HepG2 (cell line): ENCODE data around the gene PTGR3. TPM values are rescaled to one million over a fixed set of nuclear protein-coding genes. Genes with fewer than 3 reads are reported as not detected.

Source experiments
- ATAC-seq: fragments of 200-7000 bp; cut with Tn5 transposase; 3 replicates; pipeline ENCODE4 v1.9.1; 2020; ENCODE audit warnings: mild to moderate bottlenecking, moderate library complexity
- BruUV-seq: library from RNA; stranded (reverse); fragments of 400-500 nt; replicated peaks from 2 replicates; lab custom pipeline; 2021; lab: Mats Ljungman, UMichigan
- CTCF ChIA-PET: fragments of 300-600 bp; formaldehyde crosslinking; extraction: SDS; loops from one replicate; lab custom pipeline; 2021; ENCODE audit warnings: low total read pairs, inconsistent platforms, low intra/inter-chr PET ratio; lab: Yijun Ruan, JAX
- POLR2A ChIA-PET: fragments of 350-600 bp; sonication (Branson Sonifier 250); formaldehyde crosslinking; loops from one replicate; lab custom pipeline; 2020; ENCODE audit warnings: antibody characterized with exemption, inconsistent platforms; lab: Yijun Ruan, JAX
- DNase-seq: peaks from one replicate; pipeline ENCODE4 v3.0.0-alpha.2; 2015; ENCODE audit warnings: low spot score
- FAIRE-seq: peaks from 3 replicates; lab custom pipeline; 2011; peaks lifted over from hg19 to GRCh38; lab: Jason Lieb, UNC
- H2AFZ ChIP-seq: one replicate; pipeline ENCODE4 v1.6.1; 2011; ENCODE audit warnings: low read length, inconsistent platforms
- H3K27ac ChIP-seq: fragments of 300-600 bp; 3 replicates; pipeline ENCODE4 v1.8.0; 2011; ENCODE audit warnings: mixed run types, mild to moderate bottlenecking, mixed read lengths, low read length, inconsistent platforms; ENCODE audit not compliant: insufficient read depth; ENCODE audit errors: extremely low read length
- H3K27me3 ChIP-seq, 2 experiments: fragments of 200-600 bp in 1 of 2; 2 replicates in 1 of 2; 3 replicates in 1 of 2; pipeline versions ENCODE4 v1.6.0 to v1.8.0; 2011; ENCODE audit warnings: low read length in 2 of 2, mild to moderate bottlenecking in 2 of 2, moderate library complexity in 2 of 2, inconsistent platforms in 1 of 2; ENCODE audit not compliant: insufficient read depth in 2 of 2, control insufficient read depth in 1 of 2
- H3K36me3 ChIP-seq, 2 experiments: fragments of 200-600 bp in 1 of 2; replicated peaks in 1 of 2; 2 replicates in 1 of 2; 3 replicates in 1 of 2; pipeline versions ENCODE4 v1.5.1 to v1.8.0; 2011; ENCODE audit warnings: low read length in 2 of 2, inconsistent platforms in 1 of 2; ENCODE audit not compliant: insufficient read depth in 2 of 2, control insufficient read depth in 1 of 2
- H3K4me1 ChIP-seq: 2 replicates; pipeline ENCODE4 v1.5.1; 2012; ENCODE audit warnings: low read length, inconsistent platforms; ENCODE audit not compliant: insufficient read depth
- H3K4me2 ChIP-seq: 2 replicates; pipeline ENCODE4 v1.6.0; 2011; ENCODE audit warnings: low read depth, low read length, inconsistent platforms
- H3K4me3 ChIP-seq, 3 experiments: fragments of 200-600 bp in 1 of 3; sonication (generic), shearing (Covaris generic) in 1 of 3; replicated peaks in 1 of 3; 2 replicates each; pipeline ENCODE4 v1.5.1; 2011 to 2016; ENCODE audit warnings: low read length in 3 of 3, inconsistent platforms in 2 of 3, low read depth in 2 of 3, mild to moderate bottlenecking in 2 of 3, control low read depth in 1 of 3, mixed read lengths in 1 of 3; ENCODE audit not compliant: insufficient read depth in 1 of 3
- H3K79me2 ChIP-seq: one replicate; pipeline ENCODE4 v1.6.1; 2011; ENCODE audit warnings: low read length, inconsistent platforms; ENCODE audit not compliant: insufficient read depth
- H3K9ac ChIP-seq: 2 replicates; pipeline ENCODE4 v1.6.0; 2011; ENCODE audit warnings: mild to moderate bottlenecking, low read depth, low read length, inconsistent platforms; ENCODE audit not compliant: insufficient read depth
- H3K9me3 ChIP-seq: 2 replicates; pipeline ENCODE4 v1.5.1; 2012; ENCODE audit warnings: mild to moderate bottlenecking, low read length
- H4K20me1 ChIP-seq: 2 replicates; pipeline ENCODE4 v1.6.0; 2011; ENCODE audit warnings: inconsistent platforms, mild to moderate bottlenecking, low read length, moderate library complexity; ENCODE audit not compliant: insufficient read depth
- FOXJ3 ChIP-seq: sonication (generic); formaldehyde crosslinking; IDR thresholded peaks from 2 replicates; pipeline ENCODE4 v1.4.0; 2020; ENCODE audit warnings: missing genetic modification reagents, mild to moderate bottlenecking, borderline replicate concordance
- NRL ChIP-seq: sonication (generic); formaldehyde crosslinking; IDR thresholded peaks from 2 replicates; pipeline ENCODE4 v1.5.0; 2020; ENCODE audit warnings: missing genetic modification reagents, mild to moderate bottlenecking, moderate library complexity, borderline replicate concordance
- PAXIP1 ChIP-seq: sonication (generic); formaldehyde crosslinking; conservative IDR thresholded peaks from 2 replicates; pipeline ENCODE4 v1.4.0; 2020; ENCODE audit warnings: mild to moderate bottlenecking, missing genetic modification reagents, moderate library complexity
- POGZ ChIP-seq: sonication (generic); formaldehyde crosslinking; IDR thresholded peaks from 2 replicates; pipeline ENCODE4 v1.4.0; 2020; ENCODE audit warnings: mild to moderate bottlenecking, missing genetic modification reagents
- RFX5 ChIP-seq: IDR thresholded peaks from 2 replicates; pipeline ENCODE4 v1.6.1; 2011; ENCODE audit warnings: low read depth, low read length, improper control_type of control experiment
- SATB2 ChIP-seq: sonication (generic); formaldehyde crosslinking; IDR thresholded peaks from 2 replicates; pipeline ENCODE4 v1.5.0; 2020; ENCODE audit warnings: missing genetic modification reagents
- SMARCC2 ChIP-seq: fragments of 450-650 bp; IDR thresholded peaks from 2 replicates; pipeline ENCODE4 v1.6.1; 2017; ENCODE audit warnings: antibody characterized with exemption, mild to moderate bottlenecking
- TEAD2 ChIP-seq: sonication (generic); formaldehyde crosslinking; IDR thresholded peaks from 2 replicates; pipeline ENCODE4 v1.9.0; 2021; ENCODE audit warnings: missing genetic modification reagents
- ZBTB42 ChIP-seq: sonication (generic); formaldehyde crosslinking; IDR thresholded peaks from 2 replicates; pipeline ENCODE4 v1.5.0; 2020; ENCODE audit warnings: mild to moderate bottlenecking, missing genetic modification reagents
- ZFAT ChIP-seq: sonication (generic); formaldehyde crosslinking; conservative IDR thresholded peaks from 2 replicates; pipeline ENCODE4 v1.8.1; 2023; ENCODE audit warnings: missing genetic modification reagents, inconsistent platforms
- ZNF619 ChIP-seq: sonication (generic); formaldehyde crosslinking; IDR thresholded peaks from 2 replicates; pipeline ENCODE4 v1.4.0; 2020; ENCODE audit warnings: mild to moderate bottlenecking, missing genetic modification reagents
- ZNF740 ChIP-seq: sonication (generic); formaldehyde crosslinking; IDR thresholded peaks from 2 replicates; pipeline ENCODE4 v1.4.0; 2020; ENCODE audit warnings: missing genetic modification reagents
- ZNF761 ChIP-seq: sonication (generic); formaldehyde crosslinking; conservative IDR thresholded peaks from 2 replicates; pipeline ENCODE4 v1.4.0; 2020; ENCODE audit warnings: mild to moderate bottlenecking, missing genetic modification reagents
- ZNF772 ChIP-seq: sonication (generic); formaldehyde crosslinking; IDR thresholded peaks from 2 replicates; pipeline ENCODE4 v1.5.0; 2020; ENCODE audit warnings: mild to moderate bottlenecking, missing genetic modification reagents
- ZNF878 ChIP-seq: sonication (generic); formaldehyde crosslinking; IDR thresholded peaks from 2 replicates; pipeline ENCODE4 v1.8.1; 2023; ENCODE audit warnings: mild to moderate bottlenecking, missing genetic modification reagents, moderate library complexity
- WGBS: methylation state at CpG from one replicate; pipeline ENCODE4 v1.1.6; 2017; ENCODE audit warnings: low lambda C conversion rate; 5-methylcytosine and 5-hydroxymethylcytosine counted together
- in situ Hi-C: cut with HindIII; loops from 2 replicates; pipeline ENCODE4 v1.10.0; 2017; ENCODE audit warnings: low pct_unique_long_range_greater_than_20kb; ENCODE audit not compliant: extremely low pct_ligation_motif_present
- intact Hi-C: fragments of 100-400 bp; cut with micrococcal nuclease; formaldehyde crosslinking; loops from one replicate; pipeline ENCODE4 v1.10.0; 2022; ENCODE audit not compliant: unreplicated experiment
- polyA plus RNA-seq, 8 experiments: library from polyadenylated mRNA; depleted of rRNA in 3 of 8; stranded (reverse) in 7 of 8; unstranded in 1 of 8; fragments of >200 nt; fragmentation: Illumina TruSeq in 4 of 8; extraction: Trizol in 4 of 8; gene quantifications; 2 replicates each; pipeline versions ENCODE4 v1.2.1 to v1.2.3, GENCODE V29; 2011 to 2016; ENCODE audit warnings: low read depth in 4 of 8, missing spikeins in 1 of 8, mixed read lengths in 1 of 8; ENCODE audit not compliant: insufficient read depth in 1 of 8
- total RNA-seq, 5 experiments: library from RNA; depleted of rRNA; stranded (reverse); fragments of >200 nt; fragmentation: Illumina TruSeq; extraction: Trizol; gene quantifications; 2 replicates each; pipeline ENCODE4 v1.2.3, GENCODE V29; 2016; ENCODE audit warnings: low read depth in 1 of 5

The PTGR3 gene
- total and polyA plus RNA-seq, 2 of the 13 experiments (the other 11 are each of a cell fraction or from before 2014, with no cell fraction given): 11.5 to 25.3 TPM

GRCh38 chr18:75211626-75211952, 2.6 kb upstream of the PTGR3 start:
- in situ Hi-C loops (loop anchor here (25.0 kb wide), 1 partner anchor 924 kb away; the partner anchor contains the start of gene CYB5A), intact Hi-C loops (loop anchor here (5.0 kb wide), 2 partner anchors 81 to 614 kb away; partner anchors contain the start of gene ZNF407)
- CTCF ChIA-PET: no interaction called here
- Histone ChIP-seq H3K9ac (peak overlapping the region; percentile 72), H3K4me3 (peak overlapping the region; percentile 65 to 95 (median 80)), H4K20me1 (peaks cover 11% of the 10 kb centered on the region; the same call in 1 of the 2 replicates), H2AFZ (no peak overlapping the region), H3K27me3 (no peaks in the 10 kb centered on the region; a peak in 2 of 5 replicates), H3K36me3 (no peaks in the 10 kb centered on the region), H3K4me1 (peaks cover 49% of the 10 kb centered on the region)
- FAIRE-seq: no peak
- ATAC-seq: no peak
- TF ChIP-seq ZNF619 (CRISPR knock-in tag) (no peak), SATB2 (CRISPR knock-in tag) (no peak), ZNF740 (CRISPR knock-in tag) (no peak), POGZ (CRISPR knock-in tag) (no peak), TEAD2 (CRISPR knock-in tag) (no peak), RFX5 (no peak), ZNF878 (CRISPR knock-in tag) (no peak), SMARCC2 (no peak), ZFAT (CRISPR knock-in tag) (no peak), PAXIP1 (CRISPR knock-in tag) (no peak), ZBTB42 (CRISPR knock-in tag) (no peak), ZNF761 (CRISPR knock-in tag) (no peak), ZNF772 (CRISPR knock-in tag) (no peak), FOXJ3 (CRISPR knock-in tag) (no peak), NRL (CRISPR knock-in tag) (no peak)
- TF ChIP-seq, all 625 proteins: peak for 0
- Histone ChIP-seq H3K9me3 (no peaks in the 10 kb centered on the region), H3K27ac (peak overlapping the region; percentile 46), H3K4me2 (peak overlapping the region; percentile 79), H3K79me2 (peaks cover 34% of the 10 kb centered on the region)
- DNase-seq: no peak
- POLR2A ChIA-PET: no interaction called here
- WGBS: no CpG with 5 or more reads among the region's 66 CpGs
- BruUV-seq: no TSS peak
